HCEC 1CT (cell line): Measurements from ENCODE around the gene RAB37.

Experiments used
- DNase-seq: peaks from one replicate; pipeline ENCODE4 v3.0.0-alpha.2; 2017

The RAB37 gene

GRCh38 chr17:74728702-74729075 lies 8.4 kb upstream of the RAB37 start:
- no peak for DNase-seq

GRCh38 chr17:74729368-74729767 lies 7.7 kb upstream of the RAB37 start:
- no peak for DNase-seq

- no peak for DNase-seq
These were observed 7.2 kb upstream of the RAB37 start for GRCh38 chr17:74729866-74730265.

GRCh38 chr17:74730491-74731346 lies 6.3 kb upstream of the RAB37 start:
- no peak for DNase-seq

- no peak for DNase-seq
These were observed 5.8 kb upstream of the RAB37 start for GRCh38 chr17:74731347-74731605.

GRCh38 chr17:74732042-74732867 lies 4.8 kb upstream of the RAB37 start:
- no peak for DNase-seq

GRCh38 chr17:74733365-74734122 lies 3.5 kb upstream of the RAB37 start:
- no peak for DNase-seq

GRCh38 chr17:74734256-74734655 lies 2.8 kb upstream of the RAB37 start:
- DNase-seq = no peak

- DNase-seq = peak; percentile 22
These were observed 419 bp downstream of the RAB37 start for GRCh38 chr17:74737299-74738050.

- no peak for DNase-seq
These were observed 1.3 kb downstream of the RAB37 start for GRCh38 chr17:74738051-74738996.

- no peak for DNase-seq
These were observed 2.3 kb downstream of the RAB37 start for GRCh38 chr17:74739227-74739831.

GRCh38 chr17:74740173-74740572 lies 3.1 kb downstream of the RAB37 start:
- DNase-seq = no peak

GRCh38 chr17:74740641-74741387 lies 3.8 kb downstream of the RAB37 start:
- no peak for DNase-seq

GRCh38 chr17:74742153-74742515 lies 5.1 kb downstream of the RAB37 start:
- DNase-seq = no peak

GRCh38 chr17:74742978-74743545 lies 6.0 kb downstream of the RAB37 start:
- no peak for DNase-seq

- DNase-seq = no peak
These were observed 6.7 kb downstream of the RAB37 start for GRCh38 chr17:74743755-74744154.

- no peak for DNase-seq
These were observed 7.3 kb downstream of the RAB37 start for GRCh38 chr17:74744349-74744713.

- peak; percentile 51 for DNase-seq
These were observed 7.9 kb downstream of the RAB37 start for GRCh38 chr17:74744714-74745547.

- no peak for DNase-seq
These were observed 8.6 kb downstream of the RAB37 start for GRCh38 chr17:74745548-74746177.
